Coronary artery (tissue), 2 donors: ENCODE measurements around the gene DUSP21.
"Not testable (repeated sequence)": the region's sequence is repeated elsewhere in the genome, so short reads cannot be mapped to it uniquely, and the experiment has no call there.

ENCODE experiments used
- DNase-seq: peaks from one replicate; pipeline ENCODE4 v3.0.0-alpha.2; 2017; ENCODE audit warnings: low spot score
- H3K27ac ChIP-seq, 2 donors: fragments of 200-600 bp; sonication (generic); one replicate each; pipeline ENCODE4 v1.5.1; 2016 to 2019
- H3K4me3 ChIP-seq: fragments of 200-600 bp; sonication (generic); 2 replicates; pipeline ENCODE4 v1.5.1; 2016; ENCODE audit warnings: mild to moderate bottlenecking, moderate library complexity
- TF ChIP-seq, protein P1 (sequence below): fragments of 200-600 bp; sonication (generic); IDR thresholded peaks from one replicate; pipeline ENCODE4 v1.5.1; 2019; ENCODE audit warnings: antibody characterized with exemption

The DUSP21 gene

GRCh38 chrX:44843753-44844152 is at the start of gene DUSP21:
TSS of gene DUSP21 (plus strand) at chrX:44844021. CDS start at chrX:44844133, 112 bp downstream.
- DNase-seq: no peak
- H3K4me3 ChIP-seq: no peak within 1 kb of the TSS
- H3K27ac ChIP-seq: no peak within 1 kb of the TSS
- TF ChIP-seq, protein P1, sequence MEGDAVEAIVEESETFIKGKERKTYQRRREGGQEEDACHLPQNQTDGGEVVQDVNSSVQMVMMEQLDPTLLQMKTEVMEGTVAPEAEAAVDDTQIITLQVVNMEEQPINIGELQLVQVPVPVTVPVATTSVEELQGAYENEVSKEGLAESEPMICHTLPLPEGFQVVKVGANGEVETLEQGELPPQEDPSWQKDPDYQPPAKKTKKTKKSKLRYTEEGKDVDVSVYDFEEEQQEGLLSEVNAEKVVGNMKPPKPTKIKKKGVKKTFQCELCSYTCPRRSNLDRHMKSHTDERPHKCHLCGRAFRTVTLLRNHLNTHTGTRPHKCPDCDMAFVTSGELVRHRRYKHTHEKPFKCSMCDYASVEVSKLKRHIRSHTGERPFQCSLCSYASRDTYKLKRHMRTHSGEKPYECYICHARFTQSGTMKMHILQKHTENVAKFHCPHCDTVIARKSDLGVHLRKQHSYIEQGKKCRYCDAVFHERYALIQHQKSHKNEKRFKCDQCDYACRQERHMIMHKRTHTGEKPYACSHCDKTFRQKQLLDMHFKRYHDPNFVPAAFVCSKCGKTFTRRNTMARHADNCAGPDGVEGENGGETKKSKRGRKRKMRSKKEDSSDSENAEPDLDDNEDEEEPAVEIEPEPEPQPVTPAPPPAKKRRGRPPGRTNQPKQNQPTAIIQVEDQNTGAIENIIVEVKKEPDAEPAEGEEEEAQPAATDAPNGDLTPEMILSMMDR: no peak

DNA sequence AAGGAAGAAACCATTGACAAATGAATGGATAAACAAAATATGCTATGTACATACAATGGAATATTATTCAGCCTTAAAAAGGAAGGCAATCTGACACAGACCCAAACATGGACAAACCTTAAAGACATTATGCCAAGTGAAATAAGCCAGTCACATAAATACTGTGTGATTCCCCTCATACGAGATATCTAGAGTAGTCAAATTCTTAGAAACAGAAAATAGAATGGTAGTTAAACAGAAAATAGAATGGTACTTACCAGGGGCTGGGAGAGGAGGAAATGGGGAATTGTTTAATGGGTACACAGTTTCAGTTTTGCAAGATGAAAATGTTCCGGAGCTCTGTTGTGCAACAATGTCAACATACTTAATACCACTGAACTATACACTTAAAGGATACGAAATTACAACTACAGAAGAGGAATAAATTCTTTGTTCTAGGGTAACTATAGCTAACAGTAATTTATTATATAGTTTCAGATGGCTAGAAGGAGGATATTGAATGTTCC is 47.8 kb upstream of the DUSP21 start:
- DNase-seq: no peak
- Histone ChIP-seq H3K27ac (no peak overlapping the region), H3K4me3 (no peak overlapping the region)
- TF ChIP-seq, protein P1: no peak

- no peak for DNase-seq
- no peak overlapping the region for H3K27ac ChIP-seq
- TF ChIP-seq, protein P1: no peak
- no peak overlapping the region for H3K4me3 ChIP-seq
Observed at GRCh38 chrX:44802613-44803012, 41.2 kb upstream of the DUSP21 start.

GRCh38 chrX:44815681-44816080 is 28.1 kb upstream of the DUSP21 start:
- DNase-seq: no peak
- Histone ChIP-seq H3K27ac (no peak overlapping the region), H3K4me3 (no peak overlapping the region)
- TF ChIP-seq, protein P1: no peak

- TF ChIP-seq, protein P1: no peak
- H3K27ac ChIP-seq: no peak overlapping the region
- DNase-seq: no peak
- no peak overlapping the region for H3K4me3 ChIP-seq
Observed at GRCh38 chrX:44816367-44816766, 27.5 kb upstream of the DUSP21 start.

DNA sequence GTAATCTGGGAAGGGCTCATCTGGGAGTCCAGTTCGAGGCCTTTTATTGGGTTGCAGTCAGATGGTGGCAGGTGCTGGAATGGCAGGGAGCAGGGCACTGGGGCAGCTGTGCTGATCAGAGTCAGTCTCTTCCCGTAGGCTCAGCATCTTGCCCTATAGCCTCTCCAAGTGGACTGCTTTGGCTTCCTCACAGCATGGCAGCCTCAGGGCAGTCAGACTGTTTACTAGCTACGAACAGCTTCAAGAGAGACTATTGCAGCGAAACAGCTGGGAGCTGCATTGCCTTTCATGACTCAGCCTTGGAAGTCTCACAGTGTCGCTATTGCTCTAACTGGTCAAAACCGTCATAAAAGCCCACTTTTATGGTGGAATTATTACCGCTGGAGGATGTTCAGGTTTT is 26.8 kb upstream of the DUSP21 start:
- no peak for DNase-seq
- H3K27ac ChIP-seq: no peak overlapping the region
- H3K4me3 ChIP-seq: no peak overlapping the region
- TF ChIP-seq, protein P1: no peak

GRCh38 chrX:44822601-44823000 is 21.2 kb upstream of the DUSP21 start:
- no peak overlapping the region for H3K27ac ChIP-seq
- H3K4me3 ChIP-seq: no peak overlapping the region
- DNase-seq: no peak
- TF ChIP-seq, protein P1: no peak

DNA sequence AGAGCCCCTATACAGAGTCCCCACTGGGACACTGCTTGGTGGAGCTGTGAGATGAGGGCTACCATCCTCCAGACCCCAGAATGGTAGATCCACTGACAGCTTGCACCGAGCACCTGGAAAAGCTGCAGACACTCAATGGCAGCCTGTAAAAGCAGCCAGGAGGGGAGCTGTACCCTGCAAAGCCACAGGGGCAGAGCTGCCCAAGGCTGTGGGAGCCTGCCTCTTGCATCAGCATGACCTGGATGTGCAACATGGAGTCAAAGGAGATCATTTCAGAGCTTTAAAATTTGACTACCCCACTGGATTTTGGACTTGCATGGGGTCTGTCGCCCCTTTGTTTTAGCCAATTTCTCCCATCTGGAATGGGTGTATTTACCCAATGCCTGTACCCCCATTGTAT is 20.6 kb upstream of the DUSP21 start:
- not testable (repeated sequence) for H3K27ac ChIP-seq, H3K4me3 ChIP-seq, DNase-seq
